T-helper 1 cell treated with Interleukin-12 subunit alpha and Interleukin-12 subunit beta and Interleukin-4 antibody, amounts not matched to agents 30 ng/mL and 1 ng/mL, for 36 hours (primary cell): Measurements from ENCODE around the gene UBN1. TPM values are rescaled to one million over a fixed set of nuclear protein-coding genes. Genes with fewer than 3 reads are reported as not detected.
"Not testable (repeated sequence)": the region's sequence is repeated elsewhere in the genome, so short reads cannot be mapped to it uniquely, and the experiment has no call there.

Source experiments
- intact Hi-C: fragments of 100-400 bp; cut with micrococcal nuclease; formaldehyde crosslinking; loops from one replicate; pipeline ENCODE4 v1.15.1; 2024
- total RNA-seq: library from RNA; stranded (reverse); gene quantifications from 2 replicates; pipeline ENCODE4 v1.2.3, GENCODE V29; 2022

The UBN1 gene
- total RNA-seq, 1 donor from 2014 or later, result 42.1 TPM

- intact Hi-C loops, result no loop called here
Measured at GRCh38 chr16:4883501-4883900, 36.2 kb downstream of the UBN1 start.

GRCh38 chr16:4884209-4884608, 36.9 kb downstream of the UBN1 start:
- intact Hi-C loops, result no loop called here

GRCh38 chr16:4884972-4885874, 37.9 kb downstream of the UBN1 start:
- intact Hi-C loops, result no loop called here

- intact Hi-C loops, result no loop called here
Measured at GRCh38 chr16:4886151-4886550, 38.9 kb downstream of the UBN1 start.

GRCh38 chr16:4888428-4889135, 41.3 kb downstream of the UBN1 start:
- intact Hi-C loops, result no loop called here

- intact Hi-C loops, result no loop called here
Measured at GRCh38 chr16:4890026-4890425, 42.7 kb downstream of the UBN1 start.

- intact Hi-C loops, result no loop called here
Measured at GRCh38 chr16:4890686-4891085, 43.4 kb downstream of the UBN1 start.

GRCh38 chr16:4891097-4891885, 44.0 kb downstream of the UBN1 start:
- intact Hi-C loops, result no loop called here

- intact Hi-C loops, result no loop called here
Measured at GRCh38 chr16:4891886-4892216, 44.6 kb downstream of the UBN1 start.

GRCh38 chr16:4892361-4893102, 45.3 kb downstream of the UBN1 start:
- intact Hi-C loops, result no loop called here

GRCh38 chr16:4893103-4893862, 46.0 kb downstream of the UBN1 start:
- intact Hi-C loops, result no loop called here

GRCh38 chr16:4894276-4895150, 47.2 kb downstream of the UBN1 start:
- intact Hi-C loops, result no loop called here

- intact Hi-C loops, result no loop called here
Measured at GRCh38 chr16:4895366-4895765, 48.1 kb downstream of the UBN1 start.

GRCh38 chr16:4896761-4897160, 49.5 kb downstream of the UBN1 start:
- intact Hi-C loops, result not testable (repeated sequence)

GRCh38 chr16:4897328-4897727, 50.0 kb downstream of the UBN1 start:
- intact Hi-C loops, result no loop called here

- intact Hi-C loops, result no loop called here
Measured at GRCh38 chr16:4898811-4899473, 51.7 kb downstream of the UBN1 start.

GRCh38 chr16:4899474-4899846, 52.2 kb downstream of the UBN1 start:
- intact Hi-C loops, result no loop called here

- intact Hi-C loops, result no loop called here
Measured at GRCh38 chr16:4900036-4900435, 52.8 kb downstream of the UBN1 start.

GRCh38 chr16:4900750-4901149, 53.5 kb downstream of the UBN1 start:
- intact Hi-C loops, result no loop called here
